ENCODE measurements around the gene GALNT3.

GALNT3 gene

GRCh38 chr2:165793779-165794535 is at the start of gene GALNT3:
GALNT3 (minus strand) TSS chr2:165794247; CDS start chr2:165770700, 23,547 bp downstream.
- DNase-seq (peak; percentile 28), ATAC-seq (peak; percentile 50)
- H3K36me3 Mint-ChIP-seq (ENCODE audit: low read depth) = no peaks in the 10 kb centered on the region
- H3K27me3 Mint-ChIP-seq = peaks cover 35% of the 10 kb centered on the region
- H3K4me1 Mint-ChIP-seq = peaks cover 30% of the 10 kb centered on the region
- peak within 1 kb of the TSS; percentile 85 for H3K4me3 Mint-ChIP-seq
- H3K27ac Mint-ChIP-seq = peak within 1 kb of the TSS; percentile 80
- no peaks in the 10 kb centered on the region for H3K9me3 Mint-ChIP-seq

DNA sequence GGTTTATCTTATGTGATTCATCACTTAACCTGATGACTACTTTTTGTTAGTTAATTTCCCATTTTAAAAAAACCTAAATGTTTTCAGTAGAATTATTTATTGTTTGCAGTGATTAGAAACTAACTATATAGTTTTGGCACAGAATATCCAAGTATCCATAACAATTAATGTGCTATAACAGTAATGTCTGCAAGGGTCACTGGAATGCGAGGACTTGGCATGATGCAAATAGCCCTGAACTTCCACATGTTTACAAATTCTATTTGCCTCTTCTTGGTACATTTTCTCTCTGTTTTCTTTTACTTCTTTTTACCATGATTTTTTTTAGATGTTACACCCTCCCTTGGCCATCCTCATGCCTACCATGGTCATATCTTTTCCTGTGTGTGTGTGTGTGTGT is 49.3 kb upstream of the GALNT3 start:
- DNase-seq (no peak), ATAC-seq (no peak)
- Mint-ChIP-seq H3K27ac (no peak overlapping the region), H3K4me1 (no peaks in the 10 kb centered on the region), H3K27me3 (no peaks in the 10 kb centered on the region), H3K36me3 (ENCODE audit: low read depth) (no peaks in the 10 kb centered on the region), H3K4me3 (no peak overlapping the region), H3K9me3 (no peaks in the 10 kb centered on the region)

DNA sequence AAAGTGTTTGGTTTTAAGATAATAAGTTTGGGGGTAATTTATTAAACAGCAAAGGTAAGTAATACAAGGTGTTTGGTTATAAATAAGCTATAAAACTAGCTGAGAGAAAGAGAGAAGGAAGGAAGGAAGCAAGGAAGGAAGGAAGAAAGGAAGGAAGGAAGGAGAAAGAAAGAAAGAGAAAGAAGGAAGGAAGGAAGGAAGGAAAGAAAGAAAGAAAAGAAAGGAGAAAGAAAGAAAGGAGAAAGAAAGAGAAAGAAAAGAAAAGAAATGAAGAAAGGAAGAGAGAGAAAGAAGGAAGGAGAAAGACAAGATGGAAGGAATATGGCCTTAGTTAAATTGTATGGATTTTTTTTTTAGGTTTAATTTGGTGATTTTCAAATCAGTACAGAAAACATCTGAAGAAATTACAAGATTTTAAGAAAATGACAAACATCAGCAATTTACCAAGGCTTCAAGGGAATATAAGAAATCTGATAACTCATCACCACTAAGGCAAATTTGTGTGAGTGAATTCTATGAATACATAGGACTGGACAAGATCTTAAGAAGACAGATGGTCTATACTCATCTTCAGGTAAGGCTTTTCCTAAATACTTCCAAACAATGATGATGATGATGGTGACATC is 46.4 kb upstream of the GALNT3 start:
- H3K4me3 Mint-ChIP-seq = no peak overlapping the region

GRCh38 chr2:165839610-165840009 is 45.6 kb upstream of the GALNT3 start:
- no peaks in the 10 kb centered on the region for H3K27me3 Mint-ChIP-seq
- H3K36me3 Mint-ChIP-seq (ENCODE audit: low read depth) = no peaks in the 10 kb centered on the region
- ATAC-seq = no peak
- no peak overlapping the region for H3K4me3 Mint-ChIP-seq
- no peak for DNase-seq
- no peaks in the 10 kb centered on the region for H3K9me3 Mint-ChIP-seq
- H3K4me1 Mint-ChIP-seq = no peaks in the 10 kb centered on the region
- H3K27ac Mint-ChIP-seq = no peak overlapping the region

More for the DNA sequence above, 46.4 kb upstream of the GALNT3 start:
- DNase-seq (no peak), ATAC-seq (no peak)
- Mint-ChIP-seq H3K9me3 (no peaks in the 10 kb centered on the region), H3K27ac (no peak overlapping the region), H3K36me3 (ENCODE audit: low read depth) (no peaks in the 10 kb centered on the region), H3K27me3 (no peaks in the 10 kb centered on the region), H3K4me1 (no peaks in the 10 kb centered on the region)

DNA sequence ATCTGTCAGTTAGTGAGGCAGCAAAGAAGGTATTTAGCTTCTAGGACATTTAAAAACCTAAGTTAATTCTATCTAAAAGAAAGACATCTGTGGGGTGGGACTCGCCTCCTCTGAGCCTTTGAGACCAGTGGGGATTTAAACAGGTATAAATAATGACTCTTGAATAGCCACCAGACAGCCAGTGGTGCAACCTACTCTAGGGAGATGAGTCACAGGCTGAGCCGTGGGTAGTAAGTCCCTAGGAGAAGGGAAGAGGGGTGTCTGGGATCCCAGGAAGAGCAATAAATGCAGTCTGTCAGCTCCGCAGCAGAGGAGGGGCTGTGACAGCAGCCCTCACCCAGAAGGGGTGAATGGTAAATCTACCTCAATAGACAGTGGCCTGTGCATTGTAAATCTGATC is 43.1 kb upstream of the GALNT3 start:
- no peaks in the 10 kb centered on the region for H3K36me3 Mint-ChIP-seq (ENCODE audit: low read depth)
- H3K4me3 Mint-ChIP-seq = no peak overlapping the region
- H3K27ac Mint-ChIP-seq = no peak overlapping the region
- no peak for DNase-seq
- no peaks in the 10 kb centered on the region for H3K9me3 Mint-ChIP-seq
- H3K27me3 Mint-ChIP-seq = no peaks in the 10 kb centered on the region
- ATAC-seq = no peak
- no peaks in the 10 kb centered on the region for H3K4me1 Mint-ChIP-seq

DNA sequence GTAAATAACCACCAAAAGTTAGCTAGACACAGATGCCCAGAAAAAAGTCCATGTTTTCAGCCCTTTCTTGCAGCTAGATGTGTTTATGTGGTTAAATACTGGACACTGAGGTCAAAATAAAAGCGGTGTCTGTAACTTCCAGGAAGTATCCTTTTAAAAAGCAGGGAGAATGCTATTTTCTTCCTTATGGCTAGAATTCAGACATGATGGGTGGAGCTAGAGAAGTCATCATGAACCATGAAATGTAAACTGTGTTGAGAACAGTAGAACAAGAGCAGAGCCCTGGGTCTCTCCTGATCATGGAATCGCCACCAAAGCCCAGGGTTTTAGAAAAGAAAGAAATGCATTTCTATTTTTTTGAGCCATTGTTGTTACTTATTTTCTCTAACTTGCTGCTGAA is 41.3 kb upstream of the GALNT3 start:
- H3K4me1 Mint-ChIP-seq = no peaks in the 10 kb centered on the region
- no peak overlapping the region for H3K27ac Mint-ChIP-seq
- H3K9me3 Mint-ChIP-seq = no peaks in the 10 kb centered on the region
- H3K27me3 Mint-ChIP-seq = no peaks in the 10 kb centered on the region
- H3K4me3 Mint-ChIP-seq = no peak overlapping the region
- ATAC-seq (no peak), DNase-seq (no peak)
- no peaks in the 10 kb centered on the region for H3K36me3 Mint-ChIP-seq (ENCODE audit: low read depth)

DNA sequence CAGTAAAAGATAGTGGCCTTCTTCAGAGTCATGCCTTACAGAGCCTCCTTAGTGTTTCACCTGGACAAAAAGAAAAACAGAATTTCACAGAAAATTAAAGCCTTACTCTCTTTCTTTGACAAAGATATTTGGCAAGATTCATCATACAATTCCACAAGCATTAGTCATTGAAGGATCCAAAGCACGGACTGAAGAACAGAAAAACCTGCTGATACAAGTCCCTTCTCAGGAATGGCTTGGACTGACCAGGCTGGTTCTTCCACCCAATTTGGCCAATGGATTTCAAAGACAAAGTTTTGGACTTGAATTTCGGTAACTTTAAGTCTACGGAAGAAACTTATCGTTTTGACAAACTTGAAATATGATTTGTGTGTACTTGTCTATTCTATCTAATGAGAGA is 39.1 kb upstream of the GALNT3 start:
- H3K9me3 Mint-ChIP-seq = no peaks in the 10 kb centered on the region
- no peaks in the 10 kb centered on the region for H3K36me3 Mint-ChIP-seq (ENCODE audit: low read depth)
- DNase-seq = no peak
- no peak overlapping the region for H3K27ac Mint-ChIP-seq
- no peaks in the 10 kb centered on the region for H3K4me1 Mint-ChIP-seq
- no peaks in the 10 kb centered on the region for H3K27me3 Mint-ChIP-seq
- ATAC-seq = no peak
- no peak overlapping the region for H3K4me3 Mint-ChIP-seq

DNA sequence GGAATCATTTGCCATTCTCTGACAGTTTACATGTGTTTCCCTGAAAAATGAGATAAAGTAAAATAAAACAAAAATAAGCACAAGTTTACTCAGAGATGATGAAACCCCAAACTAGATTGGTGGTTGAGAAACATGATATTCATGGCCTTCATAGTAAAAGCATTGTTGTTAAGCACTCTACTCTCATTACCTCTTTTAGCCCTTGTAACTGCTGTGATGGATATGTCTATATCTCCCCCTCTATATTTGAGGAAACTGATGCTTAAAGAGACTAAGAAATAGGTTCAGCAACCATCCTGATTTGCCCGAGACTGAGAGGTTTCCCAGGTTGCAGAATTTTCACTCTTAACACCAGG is 33.9 kb upstream of the GALNT3 start:
- Mint-ChIP-seq H3K4me1 (no peaks in the 10 kb centered on the region), H3K27me3 (peaks cover 5% of the 10 kb centered on the region), H3K36me3 (ENCODE audit: low read depth) (no peaks in the 10 kb centered on the region), H3K9me3 (no peaks in the 10 kb centered on the region), H3K4me3 (no peak overlapping the region), H3K27ac (no peak overlapping the region)
- ATAC-seq (no peak), DNase-seq (no peak)

GRCh38 chr2:165827016-165827920 is 33.2 kb upstream of the GALNT3 start:
- Mint-ChIP-seq H3K27ac (no peak overlapping the region), H3K4me3 (no peak overlapping the region), H3K27me3 (peaks cover 8% of the 10 kb centered on the region), H3K36me3 (ENCODE audit: low read depth) (no peaks in the 10 kb centered on the region), H3K9me3 (no peaks in the 10 kb centered on the region), H3K4me1 (no peaks in the 10 kb centered on the region)
- no peak for ATAC-seq
- no peak for DNase-seq

GRCh38 chr2:165825041-165825440 is 31.0 kb upstream of the GALNT3 start:
- H3K9me3 Mint-ChIP-seq = no peaks in the 10 kb centered on the region
- H3K4me1 Mint-ChIP-seq = no peaks in the 10 kb centered on the region

DNA sequence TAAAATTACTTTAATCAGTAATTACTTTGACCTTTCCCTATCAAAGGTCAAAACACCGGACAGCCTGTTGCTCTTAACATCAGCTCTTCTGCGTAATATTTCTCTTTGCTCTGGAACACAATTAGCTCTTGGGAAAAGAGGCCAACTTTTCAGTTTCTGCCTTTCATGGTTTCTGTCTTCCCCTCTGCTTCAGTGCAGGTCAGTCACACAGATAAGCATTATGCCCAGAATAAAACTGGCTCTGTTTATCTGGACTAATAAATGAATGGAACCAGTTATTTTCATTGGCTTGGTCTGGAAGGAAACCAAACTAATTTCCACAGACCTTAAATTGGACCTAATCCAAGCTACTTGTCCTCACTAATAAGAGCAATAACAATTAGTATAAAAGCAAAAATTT is 26.2 kb upstream of the GALNT3 start:
- peaks cover 8% of the 10 kb centered on the region for H3K4me1 Mint-ChIP-seq
- ATAC-seq (no peak), DNase-seq (no peak)
- no peak overlapping the region for H3K4me3 Mint-ChIP-seq
- no peaks in the 10 kb centered on the region for H3K36me3 Mint-ChIP-seq (ENCODE audit: low read depth)
- H3K27ac Mint-ChIP-seq = no peak overlapping the region
- H3K27me3 Mint-ChIP-seq = peaks cover 9% of the 10 kb centered on the region
- no peaks in the 10 kb centered on the region for H3K9me3 Mint-ChIP-seq

More at GRCh38 chr2:165825041-165825440, 31.0 kb upstream of the GALNT3 start:
- Mint-ChIP-seq H3K27ac (no peak overlapping the region), H3K4me3 (no peak overlapping the region), H3K27me3 (peaks cover 11% of the 10 kb centered on the region), H3K36me3 (ENCODE audit: low read depth) (no peaks in the 10 kb centered on the region)
- ATAC-seq (no peak), DNase-seq (no peak)

GRCh38 chr2:165818920-165819319 is 24.9 kb upstream of the GALNT3 start:
- DNase-seq (no peak), ATAC-seq (no peak)
- Mint-ChIP-seq H3K27me3 (peaks cover 6% of the 10 kb centered on the region), H3K36me3 (ENCODE audit: low read depth) (no peaks in the 10 kb centered on the region), H3K9me3 (no peaks in the 10 kb centered on the region), H3K27ac (no peak overlapping the region), H3K4me1 (peaks cover 8% of the 10 kb centered on the region), H3K4me3 (no peak overlapping the region)

DNA sequence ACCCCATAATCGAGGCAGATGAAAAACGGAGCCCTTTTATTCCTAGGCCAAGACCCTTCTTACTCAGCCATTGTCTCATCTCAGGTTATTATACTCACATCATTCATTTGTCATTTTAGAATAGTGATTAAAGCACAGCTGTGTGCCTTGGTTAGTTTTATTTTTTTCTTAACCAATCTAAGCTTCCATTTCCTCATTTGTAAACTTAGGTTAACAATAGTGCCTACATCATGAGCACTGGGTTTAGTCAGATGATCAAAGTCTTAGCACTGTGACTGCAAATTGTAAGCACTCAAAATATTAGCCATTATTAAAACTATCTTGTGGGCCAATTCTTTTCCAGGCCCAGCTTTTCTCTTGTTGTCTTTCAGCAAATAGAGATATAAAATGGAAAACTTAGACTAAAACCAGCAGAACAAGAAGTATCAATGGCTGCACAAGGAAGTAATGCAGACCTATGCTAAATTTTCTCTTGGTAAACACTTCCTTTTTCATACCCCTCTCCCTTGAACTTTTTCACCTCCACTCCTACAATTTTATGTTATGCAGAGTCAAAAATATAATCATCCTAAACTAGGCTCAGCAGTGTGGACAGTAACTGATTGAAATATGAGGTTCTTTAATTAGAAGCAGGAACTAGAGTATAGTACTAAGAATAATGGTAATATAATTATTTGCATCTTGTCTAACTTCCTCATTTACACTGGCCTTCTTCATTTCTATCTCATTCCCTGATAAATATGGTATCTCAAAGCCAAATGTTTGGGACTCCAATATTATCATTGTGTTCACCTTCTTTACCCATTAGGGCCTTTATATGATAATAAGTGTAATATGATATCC is 21.5 kb upstream of the GALNT3 start:
- Mint-ChIP-seq H3K4me1 (peaks cover 8% of the 10 kb centered on the region), H3K27me3 (no peaks in the 10 kb centered on the region), H3K36me3 (ENCODE audit: low read depth) (no peaks in the 10 kb centered on the region), H3K27ac (peak overlapping the region; percentile 4), H3K9me3 (no peaks in the 10 kb centered on the region), H3K4me3 (no peak overlapping the region)
- ATAC-seq (no peak), DNase-seq (no peak)

DNA sequence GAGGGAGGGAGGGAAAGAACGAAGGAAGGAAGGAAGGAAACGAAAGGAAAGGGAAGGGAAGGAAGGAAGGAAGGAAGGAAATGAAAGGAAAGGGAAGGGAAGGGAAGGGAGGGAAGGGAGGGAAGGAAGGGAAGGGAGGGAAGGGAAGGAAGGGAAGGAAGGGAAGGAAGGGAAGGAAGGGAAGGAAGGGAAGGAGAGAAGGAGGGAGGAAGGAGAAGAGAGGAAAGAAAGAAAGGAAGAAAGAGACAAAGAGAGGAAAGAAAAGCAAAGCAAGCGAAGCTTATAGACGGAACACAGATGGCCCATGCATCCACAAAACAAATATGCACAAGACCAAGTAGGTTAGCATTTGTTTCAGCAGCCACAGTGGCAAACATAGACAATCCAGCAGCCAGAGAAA is 20.4 kb upstream of the GALNT3 start:
- no peak for DNase-seq
- H3K9me3 Mint-ChIP-seq = no peaks in the 10 kb centered on the region
- no peaks in the 10 kb centered on the region for H3K36me3 Mint-ChIP-seq (ENCODE audit: low read depth)
- H3K27ac Mint-ChIP-seq = no peak overlapping the region
- no peak for ATAC-seq
- H3K4me3 Mint-ChIP-seq = no peak overlapping the region
- peaks cover 8% of the 10 kb centered on the region for H3K4me1 Mint-ChIP-seq
- H3K27me3 Mint-ChIP-seq = no peaks in the 10 kb centered on the region

Data from activated naive CD8-positive, alpha-beta T cell treated with anti-CD3 and anti-CD28 coated beads, Interleukin-2, amount 50 U/mL, for 24 hours (primary cell).